RWPE2 (cell line): ENCODE data around the gene TBC1D1.

Source experiments
- ATAC-seq: fragments of 200-7000 bp; cut with Tn5 transposase; 3 replicates; pipeline ENCODE4 v1.9.1; 2021; ENCODE audit warnings: low read depth
- DNase-seq: peaks from one replicate; pipeline ENCODE4 v3.0.0-alpha.2; 2020; ENCODE audit warnings: low spot score
- H3K27ac ChIP-seq: fragments of 450-650 bp; 2 replicates; pipeline ENCODE4 v1.5.1; 2017; ENCODE audit warnings: mild to moderate bottlenecking; ENCODE audit not compliant: poor library complexity, severe bottlenecking
- H3K27me3 ChIP-seq: fragments of 250-450 bp; sonication (Bioruptor Pico); 2 replicates; pipeline ENCODE4 v1.5.1; 2021; ENCODE audit warnings: mild to moderate bottlenecking, moderate library complexity; ENCODE audit not compliant: insufficient read depth, poor library complexity, severe bottlenecking
- H3K36me3 ChIP-seq: fragments of 250-450 bp; sonication (Bioruptor Pico); 2 replicates; pipeline ENCODE4 v1.5.1; 2020; ENCODE audit warnings: low read depth, mild to moderate bottlenecking, moderate library complexity
- H3K4me1 ChIP-seq: fragments of 250-450 bp; sonication (Bioruptor Pico); 2 replicates; pipeline ENCODE4 v1.5.1; 2021; ENCODE audit warnings: mild to moderate bottlenecking, moderate library complexity; ENCODE audit not compliant: insufficient read depth, poor library complexity, severe bottlenecking
- H3K4me3 ChIP-seq: fragments of 250-450 bp; sonication (Bioruptor Pico); 2 replicates; pipeline ENCODE4 v1.5.1; 2021; ENCODE audit warnings: mild to moderate bottlenecking, moderate library complexity; ENCODE audit not compliant: severe bottlenecking
- H3K9me3 ChIP-seq: fragments of 250-450 bp; sonication (Bioruptor Pico); 2 replicates; pipeline ENCODE4 v1.5.1; 2021; ENCODE audit warnings: mild to moderate bottlenecking, moderate library complexity; ENCODE audit not compliant: severe bottlenecking
- TF ChIP-seq, protein P1 (sequence below): fragments of 450-650 bp; IDR thresholded peaks from one replicate; pipeline ENCODE4 v1.5.1; 2017; ENCODE audit warnings: mild to moderate bottlenecking, moderate library complexity; ENCODE audit not compliant: poor library complexity, severe bottlenecking

The TBC1D1 gene

DNA sequence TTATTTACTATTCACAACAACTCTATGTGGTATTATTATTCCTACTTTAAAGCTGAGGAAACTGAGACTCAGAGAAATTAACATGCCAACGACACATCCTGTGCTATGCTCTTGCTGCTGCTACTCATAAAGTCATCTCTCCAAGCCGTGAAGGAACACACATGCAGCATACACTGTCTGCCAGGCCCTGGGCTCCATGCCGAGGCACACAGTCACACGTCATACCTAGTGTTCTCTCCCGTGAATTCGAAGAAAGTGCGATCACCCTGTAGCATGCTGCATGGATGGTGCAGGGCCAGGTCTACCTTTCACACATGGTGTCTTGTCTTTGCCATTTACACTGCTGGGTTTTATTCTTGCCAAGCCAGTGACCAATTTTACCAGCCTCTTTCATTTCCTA lies 34.1 kb downstream of the TBC1D1 start:
- no peak for DNase-seq
- Histone ChIP-seq H3K27me3 (peaks cover 3% of the 10 kb centered on the region), H3K27ac (no peak overlapping the region), H3K4me3 (no peak overlapping the region), H3K36me3 (no peaks in the 10 kb centered on the region), H3K4me1 (no peaks in the 10 kb centered on the region), H3K9me3 (no peaks in the 10 kb centered on the region)
- no peak for ATAC-seq
- TF ChIP-seq, protein P1, sequence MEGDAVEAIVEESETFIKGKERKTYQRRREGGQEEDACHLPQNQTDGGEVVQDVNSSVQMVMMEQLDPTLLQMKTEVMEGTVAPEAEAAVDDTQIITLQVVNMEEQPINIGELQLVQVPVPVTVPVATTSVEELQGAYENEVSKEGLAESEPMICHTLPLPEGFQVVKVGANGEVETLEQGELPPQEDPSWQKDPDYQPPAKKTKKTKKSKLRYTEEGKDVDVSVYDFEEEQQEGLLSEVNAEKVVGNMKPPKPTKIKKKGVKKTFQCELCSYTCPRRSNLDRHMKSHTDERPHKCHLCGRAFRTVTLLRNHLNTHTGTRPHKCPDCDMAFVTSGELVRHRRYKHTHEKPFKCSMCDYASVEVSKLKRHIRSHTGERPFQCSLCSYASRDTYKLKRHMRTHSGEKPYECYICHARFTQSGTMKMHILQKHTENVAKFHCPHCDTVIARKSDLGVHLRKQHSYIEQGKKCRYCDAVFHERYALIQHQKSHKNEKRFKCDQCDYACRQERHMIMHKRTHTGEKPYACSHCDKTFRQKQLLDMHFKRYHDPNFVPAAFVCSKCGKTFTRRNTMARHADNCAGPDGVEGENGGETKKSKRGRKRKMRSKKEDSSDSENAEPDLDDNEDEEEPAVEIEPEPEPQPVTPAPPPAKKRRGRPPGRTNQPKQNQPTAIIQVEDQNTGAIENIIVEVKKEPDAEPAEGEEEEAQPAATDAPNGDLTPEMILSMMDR, result no peak

DNA sequence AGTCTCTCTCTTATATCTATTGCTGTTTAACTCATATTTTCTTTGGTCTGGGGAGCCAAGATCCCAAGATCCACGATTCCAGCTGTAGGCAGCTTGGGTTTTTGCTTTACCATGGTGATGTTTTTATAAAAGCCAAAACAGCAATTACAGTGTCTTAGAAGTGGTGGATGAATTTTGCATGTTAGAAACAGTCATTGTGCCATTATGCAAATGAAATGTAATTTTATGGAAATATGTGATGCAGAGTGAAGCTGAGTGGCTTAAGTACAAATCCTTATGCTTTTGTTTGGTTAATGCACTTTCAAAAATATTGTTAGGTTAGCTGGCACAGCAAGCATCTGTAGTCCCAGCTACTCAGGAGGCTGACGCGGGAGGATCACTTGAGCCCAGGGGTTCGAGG lies 36.5 kb downstream of the TBC1D1 start:
- Histone ChIP-seq H3K36me3 (no peaks in the 10 kb centered on the region), H3K9me3 (no peaks in the 10 kb centered on the region), H3K4me3 (no peak overlapping the region), H3K27ac (no peak overlapping the region), H3K27me3 (peaks cover 3% of the 10 kb centered on the region), H3K4me1 (no peaks in the 10 kb centered on the region)
- ATAC-seq (no peak), DNase-seq (no peak)
- TF ChIP-seq, protein P1, result no peak

DNA sequence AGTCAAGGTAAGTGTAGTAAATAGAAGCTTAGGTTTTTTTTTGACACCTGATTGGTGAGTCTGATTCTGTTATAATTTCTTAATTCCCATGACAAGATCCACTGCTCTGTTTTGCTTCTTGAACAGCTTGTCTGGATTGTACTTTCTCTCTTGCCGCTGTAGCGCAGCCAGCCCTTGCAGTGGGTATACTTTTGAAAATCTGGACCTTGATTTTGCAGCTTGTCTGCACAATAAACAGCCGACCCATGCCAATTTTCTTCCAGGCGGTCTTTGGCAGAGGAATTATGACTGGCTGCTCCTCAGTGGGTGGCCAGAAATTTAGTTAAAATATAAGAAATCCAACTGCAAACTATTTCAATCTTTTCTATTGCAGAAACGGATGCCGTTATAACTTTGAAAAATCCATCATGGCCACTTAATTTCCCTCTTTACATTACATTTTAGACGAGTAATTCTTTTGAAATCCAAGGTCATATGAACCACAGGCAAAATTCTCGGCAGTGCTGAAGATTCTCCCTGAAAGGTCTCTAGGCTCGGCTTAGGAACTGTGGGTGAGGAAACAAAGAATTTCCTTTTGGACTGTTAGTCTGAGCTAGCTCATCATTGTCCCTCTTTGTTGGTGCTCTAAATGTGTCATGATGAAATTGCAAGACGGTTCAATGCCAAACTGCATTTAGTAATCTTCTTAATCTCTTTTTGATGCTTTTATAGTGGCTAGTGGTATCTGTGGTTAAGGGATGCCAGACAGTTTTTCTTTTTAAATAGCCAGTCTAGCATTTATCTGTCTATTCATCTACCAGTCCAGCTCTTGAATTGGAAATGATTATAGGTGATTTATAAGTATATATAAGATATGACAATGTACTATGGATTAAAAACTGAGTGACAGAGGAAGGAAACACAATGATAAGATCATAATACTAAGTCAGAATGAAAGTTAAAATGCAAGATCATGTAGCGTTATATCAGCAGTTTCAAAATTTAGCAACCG lies 37.8 kb downstream of the TBC1D1 start:
- Histone ChIP-seq H3K4me3 (no peak overlapping the region), H3K4me1 (no peaks in the 10 kb centered on the region), H3K9me3 (no peaks in the 10 kb centered on the region), H3K27me3 (peaks cover 3% of the 10 kb centered on the region), H3K27ac (no peak overlapping the region), H3K36me3 (no peaks in the 10 kb centered on the region)
- ATAC-seq, result no peak
- TF ChIP-seq, protein P1, result no peak
- DNase-seq, result no peak

DNA sequence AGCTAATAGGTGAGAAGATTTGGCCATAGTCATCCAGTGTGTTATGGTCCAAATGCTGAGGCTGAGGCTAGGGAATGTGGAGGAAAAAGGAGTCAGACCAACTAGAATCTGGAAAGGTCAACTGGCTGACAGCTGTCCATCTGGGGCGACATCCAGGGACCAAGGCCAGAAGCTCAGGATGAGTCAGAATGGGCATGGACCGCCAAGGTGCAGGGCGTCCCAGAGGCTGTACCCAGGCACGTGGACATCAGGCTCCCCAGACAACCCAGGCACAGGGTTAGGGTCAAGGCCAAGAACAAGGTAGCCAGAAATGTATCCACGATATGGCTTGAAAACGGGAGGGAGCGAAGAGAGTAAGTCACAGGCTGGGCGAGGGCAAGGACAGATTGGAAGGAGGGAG lies 43.2 kb downstream of the TBC1D1 start:
- no peak overlapping the region for H3K27ac ChIP-seq
- H3K27me3 ChIP-seq, result peaks cover 3% of the 10 kb centered on the region
- DNase-seq, result no peak
- ATAC-seq, result no peak
- no peak overlapping the region for H3K4me3 ChIP-seq
- H3K36me3 ChIP-seq, result no peaks in the 10 kb centered on the region
- no peaks in the 10 kb centered on the region for H3K9me3 ChIP-seq
- TF ChIP-seq, protein P1, result no peak
- no peaks in the 10 kb centered on the region for H3K4me1 ChIP-seq

DNA sequence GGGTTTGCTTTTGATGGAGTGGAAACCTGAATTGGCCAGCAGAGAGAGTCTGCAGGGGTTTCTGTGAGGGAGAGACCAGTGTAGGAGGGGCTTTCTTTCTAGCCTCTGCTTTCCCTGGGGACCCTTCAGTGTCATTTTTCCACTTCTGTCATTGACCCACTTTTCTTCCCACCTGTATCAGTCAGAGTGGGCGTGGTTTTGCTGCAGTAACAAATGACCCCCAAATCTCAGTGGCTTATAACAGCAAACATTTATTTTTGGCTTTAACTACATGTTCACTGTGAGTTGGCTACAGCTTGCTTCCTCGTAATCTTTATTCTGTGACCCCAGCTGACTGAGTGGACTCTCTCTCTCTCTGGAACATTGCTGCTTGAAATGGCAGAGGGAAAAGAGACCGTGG lies 43.7 kb downstream of the TBC1D1 start:
- ATAC-seq (no peak), DNase-seq (no peak)
- TF ChIP-seq, protein P1, result no peak
- H3K27me3 ChIP-seq, result peaks cover 2% of the 10 kb centered on the region
- no peak overlapping the region for H3K4me3 ChIP-seq
- no peak overlapping the region for H3K27ac ChIP-seq
- no peaks in the 10 kb centered on the region for H3K9me3 ChIP-seq
- H3K4me1 ChIP-seq, result no peaks in the 10 kb centered on the region
- no peaks in the 10 kb centered on the region for H3K36me3 ChIP-seq
